K562 treated with DMSO at 1 percent for 48 hours (cell line): Measurements from ENCODE around the gene SLC25A44. TPM values are rescaled to one million over a fixed set of nuclear protein-coding genes. Genes with fewer than 3 reads are reported as not detected.

Source experiments
- total RNA-seq: library from RNA; unstranded; fragments of 300-600 nt; gene quantifications from 2 replicates; pipeline ENCODE4 v1.2.3, GENCODE V29; 2022; ENCODE audit warnings: low replicate concordance; ENCODE audit errors: extremely low read depth

Gene SLC25A44
- not detected in 2 replicates for total RNA-seq

GRCh38 chr1:156193488-156194299 is at the start of gene SLC25A44:
TSS of gene SLC25A44 (plus strand) at chr1:156194104. CDS start at chr1:156199848, 5,744 bp downstream.

GRCh38 chr1:156153362-156153761 is 40.5 kb upstream of the SLC25A44 start, which contains the start of gene SEMA4A:
TSS of gene SEMA4A (plus strand) at chr1:156153585. CDS start at chr1:156154579, 994 bp downstream.

GRCh38 chr1:156212833-156213643 is 19.1 kb downstream of the SLC25A44 start, which contains the start of gene PMF1:
TSS of gene PMF1 (plus strand) at chr1:156213007. CDS start at chr1:156213016, 9 bp downstream.

GRCh38 chr1:156241926-156242325 is 48.0 kb downstream of the SLC25A44 start, which contains the start of gene BGLAP:
TSS of gene BGLAP (plus strand) at chr1:156242184. CDS start at chr1:156242232, 48 bp downstream.

GRCh38 chr1:156247460-156248322 is 53.8 kb downstream of the SLC25A44 start, which contains the start of gene PAQR6:
TSS of gene PAQR6 (minus strand) at chr1:156248056. CDS start at chr1:156246731, 1,325 bp downstream.

Other genes with a start within 250 kb of the SLC25A44 start
- not detected in 2 replicates for gene ARHGEF2, start 215.6 kb upstream of the SLC25A44 start, total RNA-seq
- not detected in 2 replicates for gene SSR2, start 173.2 kb upstream of the SLC25A44 start, total RNA-seq
- gene UBQLN4, start 140.3 kb upstream of the SLC25A44 start, total RNA-seq = not detected in 2 replicates
- gene LAMTOR2, start 139.3 kb upstream of the SLC25A44 start, total RNA-seq = not detected in 2 replicates
- not detected in 2 replicates for gene RAB25, start 132.9 kb upstream of the SLC25A44 start, total RNA-seq
- gene MEX3A, start 111.6 kb upstream of the SLC25A44 start, total RNA-seq = not detected in 2 replicates
- gene LMNA, start 79.4 kb upstream of the SLC25A44 start, total RNA-seq = not detected in 2 replicates
- not detected in 2 replicates for gene SEMA4A, start 40.5 kb upstream of the SLC25A44 start, total RNA-seq
- not detected in 2 replicates for gene PMF1, start 18.9 kb downstream of the SLC25A44 start, total RNA-seq
- gene BGLAP, start 48.1 kb downstream of the SLC25A44 start, total RNA-seq = not detected in 2 replicates
- not detected in 2 replicates for gene PAQR6, start 54.0 kb downstream of the SLC25A44 start, total RNA-seq
- not detected in 2 replicates for gene SMG5, start 88.7 kb downstream of the SLC25A44 start, total RNA-seq
- gene TMEM79, start 90.2 kb downstream of the SLC25A44 start, total RNA-seq = not detected in 2 replicates
- not detected in 2 replicates for gene GLMP, start 101.6 kb downstream of the SLC25A44 start, total RNA-seq
- gene VHLL, start 105.2 kb downstream of the SLC25A44 start, total RNA-seq = not detected in 2 replicates
- gene CCT3, start 144.2 kb downstream of the SLC25A44 start, total RNA-seq = 1,364 TPM in 1 of 2 replicates, not detected in the other
- gene TSACC, start 144.4 kb downstream of the SLC25A44 start, total RNA-seq = not detected in 2 replicates
- not detected in 2 replicates for gene RHBG, start 175.1 kb downstream of the SLC25A44 start, total RNA-seq